Heart right ventricle (tissue), 16 donors: Measurements from ENCODE around the gene SMOC1. TPM values are rescaled to one million over a fixed set of nuclear protein-coding genes. Genes with fewer than 3 reads are reported as not detected.

Source experiments
- ATAC-seq, 8 donors: fragments of 200-7000 bp; cut with Tn5 transposase; one replicate each; pipeline ENCODE4 v1.9.1; 2020; ENCODE audit warnings: mild to moderate bottlenecking in 8 of 8, moderate library complexity in 8 of 8, moderate number of reproducible peaks in 1 of 8
- DNase-seq, 2 donors: peaks; one replicate each; pipeline ENCODE4 v3.0.0-alpha.2; 2020
- H3K27ac ChIP-seq, 10 donors: fragments of 200-600 bp; sonication (generic) in 2 of 10; one replicate each; pipeline versions ENCODE4 v1.5.0 to v1.8.0; 2020 to 2022; ENCODE audit warnings: mild to moderate bottlenecking in 3 of 10
- H3K27me3 ChIP-seq, 7 donors: fragments of 200-600 bp; one replicate each; pipeline ENCODE4 v1.8.0; 2021 to 2022; ENCODE audit warnings: mild to moderate bottlenecking in 2 of 7
- H3K36me3 ChIP-seq, 9 donors: fragments of 200-600 bp; sonication (generic) in 1 of 9; one replicate each; pipeline versions ENCODE4 v1.5.0 to v1.8.0; 2020 to 2022; ENCODE audit warnings: mild to moderate bottlenecking in 2 of 9
- H3K4me1 ChIP-seq, 9 donors: fragments of 200-600 bp; sonication (generic) in 1 of 9; one replicate each; pipeline versions ENCODE4 v1.5.0 to v1.8.0; 2020 to 2022; ENCODE audit warnings: mild to moderate bottlenecking in 4 of 9
- H3K4me3 ChIP-seq, 10 donors: fragments of 200-600 bp; sonication (generic) in 2 of 10; one replicate each; pipeline versions ENCODE4 v1.5.0 to v1.8.0; 2020 to 2022; ENCODE audit warnings: mild to moderate bottlenecking in 7 of 10, moderate library complexity in 2 of 10
- H3K9me3 ChIP-seq, 11 donors: fragments of 200-600 bp in 10 of 11; sonication (generic) in 2 of 11; one replicate each; pipeline versions ENCODE4 v1.5.0 to v1.8.0; 2013 to 2022; ENCODE audit warnings: mild to moderate bottlenecking in 2 of 11, control low read depth in 1 of 11, moderate library complexity in 1 of 11
- CTCF ChIP-seq, 9 donors: fragments of 200-600 bp; sonication (generic) in 2 of 9; IDR thresholded peaks; one replicate each; pipeline versions ENCODE4 v1.5.0 to v1.8.0; 2021 to 2022; ENCODE audit warnings: antibody characterized with exemption in 9 of 9, mild to moderate bottlenecking in 5 of 9, moderate library complexity in 1 of 9
- WGBS, 2 donors: extraction: QIAGEN DNeasy Blood & Tissue Kit; methylation state at CpG; one replicate each; pipeline ENCODE4 v1.1.7; 2013; ENCODE audit warnings: inconsistent platforms in 1 of 2; 5-methylcytosine and 5-hydroxymethylcytosine counted together
- intact Hi-C, 10 donors: fragments of 100-400 bp; cut with DNase I; formaldehyde crosslinking; loops; one replicate each; pipeline versions ENCODE4 v1.11.1 to v1.14.2; 2022
- polyA plus RNA-seq, 2 donors: library from polyadenylated mRNA; stranded (reverse); fragments of 200-250 nt; gene quantifications; one replicate each; pipeline ENCODE4 v1.2.3, GENCODE V29; 2013
- total RNA-seq, 10 donors: library from RNA; stranded (reverse); fragmentation: NEBNext Ultra II Directional in 3 of 10; extraction: Animal tissue kit (Norgen Biotek cat#: 25700) in 3 of 10; gene quantifications; one replicate each; pipeline versions ENCODE4 v1.2.1 to v1.2.4, GENCODE V29; 2021 to 2023
- donor health status: Arrhythmogenic right ventricular cardiomyopathy.
- donor health status: ischemic (EF 13 %, LVEDD 7.1; RV severe dilation, severe dysfunction).
- donor health status: healthy with polysubstance abuse.
- donor health status: DM: no; HTN: yes; CAD: no.
- donor health status: DM: no; HTN: no; CAD: no.
- donor health status: ischemic (EF 25% LVEDD 6.9; RV normal size, moderate dysfunction).
- donor health status: ischemic (EF 25% LVEDD 5.7; RV mildly dilated, moderate dysfunction).
- donor health status: healthy.
- donor health status: DM: yes; HTN: yes; CAD: no.
- donor health status: Ischemic cardiomyopathy.
- donor health status: ischemic (EF 35%, LVEDD 5.7; RV mildly dilated, moderate dysfunction).
- donor health status: nonischemic (EF 11% LVEDD 7.7; RV severe dilation, severe dysfunction).
- donor health status: DM: yes; HTN: yes; CAD: no.
- donor health status: PGD.
- donor health status: ischemic (EF 29% LVEDD 5.4; RV normal size, mild dysfunction).
- donor health status: nonischemic (EF 23%, LVEDD 6.1; RV moderate dilation, normal function).

Gene SMOC1
- total and polyA plus RNA-seq, 12 donors, result 0.15 to 6.8 (median 1.3) TPM

DNA sequence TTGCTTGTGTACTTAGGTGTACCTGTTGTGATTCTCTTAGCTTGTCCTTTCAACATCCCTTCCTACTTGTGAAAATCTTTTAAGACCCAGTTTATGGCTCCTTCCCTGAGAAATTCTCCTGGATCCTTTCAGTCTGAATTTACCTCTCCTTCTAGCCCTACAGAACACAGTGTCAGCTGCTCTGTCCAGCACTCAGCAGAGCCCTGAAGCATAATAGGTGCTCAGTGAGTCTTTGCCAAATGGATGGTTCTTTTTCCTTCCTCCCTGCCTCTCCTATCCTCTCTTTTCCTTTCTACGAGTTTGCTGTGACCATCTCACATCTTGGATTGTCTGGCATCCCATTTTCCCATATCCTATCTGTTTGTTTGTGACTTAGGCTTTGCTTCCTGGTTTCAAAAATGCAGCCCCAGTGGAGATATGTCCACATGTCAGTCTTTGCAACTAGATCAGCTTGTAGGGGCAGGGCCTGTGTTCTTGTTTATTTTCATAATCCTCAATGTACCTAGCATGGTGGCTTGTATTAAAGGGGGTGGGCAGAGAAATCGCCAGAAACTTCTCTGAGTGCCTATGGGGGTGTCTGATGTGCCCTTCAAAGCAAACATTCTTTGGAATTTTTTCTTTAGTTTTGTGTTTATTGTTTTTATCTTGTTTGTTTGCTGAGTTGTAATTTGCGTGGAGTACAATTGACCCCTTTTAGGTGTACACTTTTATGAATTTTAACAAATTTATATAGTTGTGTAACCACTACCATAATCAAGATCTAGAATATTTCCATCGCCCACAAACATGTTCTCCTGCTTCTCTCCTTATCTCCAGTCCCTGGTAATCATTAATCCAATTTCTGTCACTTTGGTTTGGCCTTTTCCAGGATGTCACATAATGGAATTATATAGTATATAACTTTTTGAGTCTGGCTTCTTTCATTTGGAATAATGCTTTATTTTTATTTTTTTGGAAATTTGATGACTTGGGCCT, 62.8 kb downstream of the SMOC1 start:
- TF ChIP-seq CTCF (IDR thresholded peaks at IDR 0.05), result no peak
- no peaks in the 10 kb centered on the region for H3K4me1 ChIP-seq
- H3K27ac ChIP-seq, result no peak overlapping the region
- H3K9me3 ChIP-seq, result peaks cover 0 to 25% (median 9%) of the 10 kb centered on the region in 11 donors
- no peak overlapping the region for H3K4me3 ChIP-seq
- no peak for DNase-seq
- ATAC-seq, result no peak
- WGBS, 2 donors, result 44 to 56% methylated on average over 4 of the region's 4 CpGs
- no peaks in the 10 kb centered on the region for H3K36me3 ChIP-seq
- H3K27me3 ChIP-seq, result peaks cover 0 to 82% (median 60%) of the 10 kb centered on the region in 7 donors
- intact Hi-C loops, result no loop called here

GRCh38 chr14:69943084-69943780, 64.0 kb downstream of the SMOC1 start:
- Histone ChIP-seq H3K4me1 (no peaks in the 10 kb centered on the region), H3K27me3 (peaks cover 0 to 72% (median 48%) of the 10 kb centered on the region in 7 donors), H3K9me3 (peaks cover 0 to 25% (median 9%) of the 10 kb centered on the region in 11 donors), H3K27ac (no peak overlapping the region), H3K36me3 (no peaks in the 10 kb centered on the region), H3K4me3 (no peak overlapping the region)
- no peak for DNase-seq
- no peak for ATAC-seq
- no peak for TF ChIP-seq CTCF (IDR thresholded peaks at IDR 0.05)
- intact Hi-C loops, result no loop called here
- WGBS, 2 donors, result 27 to 28% methylated on average over 12 of the region's 12 CpGs

GRCh38 chr14:69945347-69945746, 66.1 kb downstream of the SMOC1 start:
- no peaks in the 10 kb centered on the region for H3K4me1 ChIP-seq
- no peak overlapping the region for H3K27ac ChIP-seq
- H3K9me3 ChIP-seq, result peaks cover 0 to 25% (median 9%) of the 10 kb centered on the region in 11 donors
- peaks cover 0 to 55% (median 28%) of the 10 kb centered on the region in 7 donors for H3K27me3 ChIP-seq
- ATAC-seq (no peak), DNase-seq (no peak)
- no peak overlapping the region for H3K4me3 ChIP-seq
- WGBS, 2 donors, result 33 to 53% methylated on average over 1 of the region's 1 CpG
- intact Hi-C loops, result no loop called here
- H3K36me3 ChIP-seq, result no peaks in the 10 kb centered on the region
- no peak for TF ChIP-seq CTCF (IDR thresholded peaks at IDR 0.05)

DNA sequence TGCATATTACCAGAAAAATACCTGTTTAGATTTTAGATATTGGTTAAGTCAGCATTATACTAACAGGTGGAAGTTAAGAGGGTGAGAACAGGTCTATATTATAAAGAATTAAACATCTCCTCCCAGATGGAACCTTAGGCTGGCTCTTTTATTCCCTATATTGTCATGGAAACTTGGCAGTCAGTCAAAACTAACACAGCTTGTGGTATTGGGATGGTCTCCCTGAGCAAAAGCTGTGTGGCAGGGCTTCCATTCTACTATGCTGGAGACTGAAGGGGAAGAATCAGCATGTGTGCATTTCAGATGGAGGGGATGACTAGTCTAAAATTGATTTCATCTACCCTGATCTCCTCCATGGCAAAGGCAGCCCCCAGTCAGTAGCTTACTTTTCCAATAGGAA, 66.7 kb downstream of the SMOC1 start:
- TF ChIP-seq CTCF (IDR thresholded peaks at IDR 0.05), result no peak
- no peak overlapping the region for H3K4me3 ChIP-seq
- no peak for DNase-seq
- no peak for ATAC-seq
- H3K9me3 ChIP-seq, result peaks cover 0 to 25% (median 9%) of the 10 kb centered on the region in 11 donors
- H3K36me3 ChIP-seq, result no peaks in the 10 kb centered on the region
- peaks cover 0 to 49% (median 24%) of the 10 kb centered on the region in 7 donors for H3K27me3 ChIP-seq
- H3K27ac ChIP-seq, result no peak overlapping the region
- no peaks in the 10 kb centered on the region for H3K4me1 ChIP-seq
- intact Hi-C loops, result no loop called here
